Measurements from ENCODE around the gene SLC12A6. TPM values are rescaled to one million over a fixed set of nuclear protein-coding genes. Genes with fewer than 3 reads are reported as not detected.
A peak's percentile ranks its signal among the peaks of the same experiment; 100 is the strongest.

Gene SLC12A6
- total RNA-seq, 1 donor = 40.9 TPM

- H3K79me2 ChIP-seq (ENCODE audit: insufficient read depth, low read length) = peaks cover 20% of the 10 kb centered on the region
- no peak overlapping the region for H3K4me2 ChIP-seq (ENCODE audit: insufficient read depth, low read length)
- H3K27ac ChIP-seq (ENCODE audit: low read depth, low read length) = no peak overlapping the region
- no peaks in the 10 kb centered on the region for H4K20me1 ChIP-seq (ENCODE audit: insufficient read depth, low read length)
- H3K27me3 ChIP-seq (ENCODE audit: insufficient read depth, low read length) = no peaks in the 10 kb centered on the region
- peaks cover 20% of the 10 kb centered on the region for H3K4me1 ChIP-seq (ENCODE audit: insufficient read depth, low read length)
- no peaks in the 10 kb centered on the region for H3K36me3 ChIP-seq (ENCODE audit: insufficient read depth, low read length)
- H2AFZ ChIP-seq (ENCODE audit: low read length) = no peak overlapping the region
- no peak for TF ChIP-seq CTCF (IDR thresholded peaks at IDR 0.05; ENCODE audit: extremely low read depth, low read depth, low read length)
- H3K9me3 ChIP-seq (ENCODE audit: low read depth, low read length) = no peaks in the 10 kb centered on the region
- no peak for DNase-seq (ENCODE audit: insufficient read length, low spot score, missing footprints)
- H3K4me3 ChIP-seq (ENCODE audit: insufficient read depth, low read length) = no peak overlapping the region
Observed at GRCh38 chr15:34275721-34276120, 61.9 kb downstream of the SLC12A6 start.

- DNase-seq (ENCODE audit: insufficient read length, low spot score, missing footprints) = no peak
- no peaks in the 10 kb centered on the region for H3K9me3 ChIP-seq (ENCODE audit: low read depth, low read length)
- no peak overlapping the region for H3K4me2 ChIP-seq (ENCODE audit: insufficient read depth, low read length)
Observed at GRCh38 chr15:34275154-34275553, 62.4 kb downstream of the SLC12A6 start.

GRCh38 chr15:34271493-34271892 is 66.1 kb downstream of the SLC12A6 start:
- no peak for TF ChIP-seq CTCF (IDR thresholded peaks at IDR 0.05; ENCODE audit: extremely low read depth, low read depth, low read length)
- H2AFZ ChIP-seq (ENCODE audit: low read length) = no peak overlapping the region
- H3K4me3 ChIP-seq (ENCODE audit: insufficient read depth, low read length) = no peak overlapping the region
- H3K27me3 ChIP-seq (ENCODE audit: insufficient read depth, low read length) = no peaks in the 10 kb centered on the region
- no peaks in the 10 kb centered on the region for H3K79me2 ChIP-seq (ENCODE audit: insufficient read depth, low read length)
- no peaks in the 10 kb centered on the region for H3K9me3 ChIP-seq (ENCODE audit: low read depth, low read length)
- H4K20me1 ChIP-seq (ENCODE audit: insufficient read depth, low read length) = no peaks in the 10 kb centered on the region
- H3K27ac ChIP-seq (ENCODE audit: low read depth, low read length) = no peak overlapping the region
- no peaks in the 10 kb centered on the region for H3K36me3 ChIP-seq (ENCODE audit: insufficient read depth, low read length)
- H3K4me1 ChIP-seq (ENCODE audit: insufficient read depth, low read length) = peaks cover 17% of the 10 kb centered on the region
- H3K4me2 ChIP-seq (ENCODE audit: insufficient read depth, low read length) = no peak overlapping the region
- peak; percentile 48 for DNase-seq (ENCODE audit: insufficient read length, low spot score, missing footprints)

More at GRCh38 chr15:34275154-34275553, 62.4 kb downstream of the SLC12A6 start:
- Histone ChIP-seq H2AFZ (ENCODE audit: low read length) (no peak overlapping the region), H3K4me1 (ENCODE audit: insufficient read depth, low read length) (peaks cover 20% of the 10 kb centered on the region), H3K27ac (ENCODE audit: low read depth, low read length) (no peak overlapping the region), H3K4me3 (ENCODE audit: insufficient read depth, low read length) (no peak overlapping the region), H3K36me3 (ENCODE audit: insufficient read depth, low read length) (no peaks in the 10 kb centered on the region), H3K27me3 (ENCODE audit: insufficient read depth, low read length) (no peaks in the 10 kb centered on the region), H4K20me1 (ENCODE audit: insufficient read depth, low read length) (no peaks in the 10 kb centered on the region), H3K79me2 (ENCODE audit: insufficient read depth, low read length) (peaks cover 14% of the 10 kb centered on the region)
- TF ChIP-seq CTCF (IDR thresholded peaks at IDR 0.05; ENCODE audit: extremely low read depth, low read depth, low read length) = no peak

- no peak for TF ChIP-seq CTCF (IDR thresholded peaks at IDR 0.05; ENCODE audit: extremely low read depth, low read depth, low read length)
- no peak for DNase-seq (ENCODE audit: insufficient read length, low spot score, missing footprints)
Observed at GRCh38 chr15:34266751-34267150, 70.8 kb downstream of the SLC12A6 start.

More at GRCh38 chr15:34266751-34267150, 70.8 kb downstream of the SLC12A6 start:
- no peak overlapping the region for H3K4me3 ChIP-seq (ENCODE audit: insufficient read depth, low read length)
- H3K9me3 ChIP-seq (ENCODE audit: low read depth, low read length) = no peaks in the 10 kb centered on the region
- H3K79me2 ChIP-seq (ENCODE audit: insufficient read depth, low read length) = no peaks in the 10 kb centered on the region
- H3K4me2 ChIP-seq (ENCODE audit: insufficient read depth, low read length) = no peak overlapping the region
- H3K27me3 ChIP-seq (ENCODE audit: insufficient read depth, low read length) = no peaks in the 10 kb centered on the region
- H3K4me1 ChIP-seq (ENCODE audit: insufficient read depth, low read length) = peaks cover 3% of the 10 kb centered on the region
- H4K20me1 ChIP-seq (ENCODE audit: insufficient read depth, low read length) = no peaks in the 10 kb centered on the region
- no peaks in the 10 kb centered on the region for H3K36me3 ChIP-seq (ENCODE audit: insufficient read depth, low read length)
- H2AFZ ChIP-seq (ENCODE audit: low read length) = no peak overlapping the region
- H3K27ac ChIP-seq (ENCODE audit: low read depth, low read length) = no peak overlapping the region

Measured in osteoblast (primary cell).